OCI-LY3 (cell line): ENCODE data around the gene PDXP.
"Not testable (repeated sequence)": the region's sequence is repeated elsewhere in the genome, so short reads cannot be mapped to it uniquely, and the experiment has no call there.

Experiments
- H2AFZ ChIP-seq: fragments of 200-600, 300-600 bp; shearing (Covaris generic); 2 replicates; pipeline ENCODE4 v1.6.0; 2014; ENCODE audit warnings: antibody characterized with exemption, low read depth, low read length
- H3K27ac ChIP-seq: fragments of 200-600, 300-600 bp; sonication (generic); 2 replicates; pipeline ENCODE4 v1.5.1; 2014; ENCODE audit warnings: mild to moderate bottlenecking, low read length, moderate library complexity, mixed read lengths
- H3K27me3 ChIP-seq: fragments of 200-600, 300-600 bp; sonication (generic); 2 replicates; pipeline ENCODE4 v1.6.1; 2014; ENCODE audit warnings: low read depth, low read length, mixed read lengths
- H3K36me3 ChIP-seq: fragments of 200-600, 300-600 bp; sonication (generic); replicated peaks from 2 replicates; pipeline ENCODE3; 2014; ENCODE audit warnings: low read depth, low read length, mixed read lengths
- H3K4me1 ChIP-seq: fragments of 300-600, 200-600 bp; sonication (generic); 2 replicates; pipeline ENCODE4 v1.6.1; 2014; ENCODE audit warnings: low read length, mixed read lengths
- H3K4me2 ChIP-seq: fragments of 200-600, 300-600 bp; sonication (generic); 2 replicates; pipeline ENCODE4 v1.6.1; 2014; ENCODE audit warnings: low read length, mixed read lengths
- H3K4me3 ChIP-seq: fragments of 300-600, 200-600 bp; sonication (generic); 2 replicates; pipeline ENCODE4 v1.5.1; 2014; ENCODE audit warnings: antibody characterized with exemption, mild to moderate bottlenecking, low read length, moderate library complexity
- H3K79me2 ChIP-seq: fragments of 300-600, 200-600 bp; shearing (Covaris generic); 2 replicates; pipeline ENCODE4 v1.6.1; 2014; ENCODE audit warnings: mild to moderate bottlenecking, low read length, mixed read lengths
- H3K9ac ChIP-seq: fragments of 300-600, 200-600 bp; shearing (Covaris generic); 2 replicates; pipeline ENCODE4 v1.6.0; 2014; ENCODE audit warnings: mild to moderate bottlenecking, low read length, moderate library complexity
- H3K9me3 ChIP-seq: fragments of 200-600, 300-600 bp; shearing (Covaris generic); 2 replicates; pipeline ENCODE4 v1.6.1; 2014; ENCODE audit warnings: low read length, mixed read lengths; ENCODE audit not compliant: insufficient read depth
- H4K20me1 ChIP-seq: fragments of 200-600, 300-600 bp; sonication (generic); 2 replicates; pipeline ENCODE4 v1.6.1; 2016; ENCODE audit warnings: low read length, mixed read lengths; ENCODE audit not compliant: insufficient read depth
- CTCF ChIP-seq: fragments of 200-600, 300-600 bp; sonication (generic); IDR thresholded peaks from 2 replicates; pipeline ENCODE4 v1.5.1; 2014; ENCODE audit warnings: antibody characterized with exemption, low read length, low read depth
- EZH2phosphoT487 ChIP-seq: fragments of 200-600 bp; shearing (Covaris generic); IDR thresholded peaks from 2 replicates; pipeline ENCODE4 v1.6.1; 2018; ENCODE audit warnings: antibody characterized with exemption, mixed run types, low read depth

PDXP gene

DNA sequence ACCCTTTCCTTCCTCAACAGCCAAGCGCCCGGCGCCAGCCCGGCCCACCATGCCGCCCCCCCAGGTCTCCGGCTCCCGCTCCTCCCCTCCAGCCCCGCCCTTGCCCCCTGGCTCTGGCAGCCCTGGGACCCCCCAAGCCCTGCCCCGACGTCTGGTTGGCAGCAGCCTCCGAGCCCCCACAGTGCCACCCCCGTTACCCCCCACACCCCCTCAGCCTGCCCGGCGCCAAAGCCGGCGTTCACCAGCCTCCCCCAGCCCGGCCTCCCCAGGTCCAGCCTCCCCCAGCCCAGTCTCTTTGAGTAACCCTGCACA lies 3.3 kb upstream of the PDXP start:
- Histone ChIP-seq H3K9ac (no peak overlapping the region), H3K4me1 (peaks cover 13% of the 10 kb centered on the region), H3K4me2 (no peak overlapping the region), H4K20me1 (peaks cover 9% of the 10 kb centered on the region), H3K27me3 (no peaks in the 10 kb centered on the region), H3K27ac (no peak overlapping the region), H3K4me3 (no peak overlapping the region), H3K79me2 (peaks cover 17% of the 10 kb centered on the region), H2AFZ (no peak overlapping the region), H3K9me3 (no peaks in the 10 kb centered on the region), H3K36me3 (peaks cover 27% of the 10 kb centered on the region)
- TF ChIP-seq CTCF: no peak
- TF ChIP-seq EZH2phosphoT487: no peak

DNA sequence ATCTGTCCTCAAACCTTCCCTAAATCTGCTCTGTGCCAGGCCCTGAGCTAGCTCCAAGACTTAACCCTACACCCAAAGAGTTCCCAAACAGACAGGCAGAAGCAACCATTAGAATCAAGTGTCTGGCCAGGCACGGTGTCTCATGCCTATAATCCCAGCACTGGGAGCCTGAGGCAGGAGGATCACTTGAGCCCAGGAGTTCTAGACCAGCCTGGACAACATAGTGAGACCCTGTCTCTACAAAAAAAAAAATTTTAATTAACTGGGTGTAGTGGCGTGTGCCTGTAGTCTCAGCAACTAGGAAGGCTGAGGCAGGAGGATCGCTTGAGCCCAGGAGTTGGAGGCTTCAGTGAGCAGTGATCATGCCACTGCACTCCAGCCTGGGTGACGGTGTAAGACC lies 1.9 kb upstream of the PDXP start:
- not testable (repeated sequence) for H3K9ac ChIP-seq, H3K9me3 ChIP-seq, H2AFZ ChIP-seq, H3K4me2 ChIP-seq, H3K27me3 ChIP-seq, H3K27ac ChIP-seq, H3K4me3 ChIP-seq
- peaks cover 28% of the 10 kb centered on the region for H3K36me3 ChIP-seq
- H4K20me1 ChIP-seq: peaks cover 23% of the 10 kb centered on the region
- peaks cover 30% of the 10 kb centered on the region for H3K79me2 ChIP-seq
- peaks cover 26% of the 10 kb centered on the region for H3K4me1 ChIP-seq

- H4K20me1 ChIP-seq: peaks cover 31% of the 10 kb centered on the region
- H3K27ac ChIP-seq: peak overlapping the region; percentile 65
- peaks cover 34% of the 10 kb centered on the region for H3K4me1 ChIP-seq
- no peaks in the 10 kb centered on the region for H3K9me3 ChIP-seq
- peak overlapping the region; percentile 90 for H3K4me3 ChIP-seq
- H3K27me3 ChIP-seq: no peaks in the 10 kb centered on the region
- H3K36me3 ChIP-seq: peaks cover 30% of the 10 kb centered on the region
- peaks cover 41% of the 10 kb centered on the region for H3K79me2 ChIP-seq
- H3K9ac ChIP-seq: peak overlapping the region; percentile 73
- H2AFZ ChIP-seq: peak overlapping the region; percentile 76
- no peak for TF ChIP-seq EZH2phosphoT487
- TF ChIP-seq CTCF: no peak
- peak overlapping the region; percentile 91 for H3K4me2 ChIP-seq
Observed at GRCh38 chr22:37657590-37658132, 862 bp upstream of the PDXP start.

- no peaks in the 10 kb centered on the region for H3K9me3 ChIP-seq
- peak overlapping the region; percentile 88 for H3K9ac ChIP-seq
- H4K20me1 ChIP-seq: peaks cover 31% of the 10 kb centered on the region
- TF ChIP-seq EZH2phosphoT487: no peak
- no peak for TF ChIP-seq CTCF
- no peaks in the 10 kb centered on the region for H3K27me3 ChIP-seq
- H3K4me3 ChIP-seq: peak overlapping the region; percentile 90
- H3K4me2 ChIP-seq: peak overlapping the region; percentile 97
- peak overlapping the region; percentile 41 for H3K27ac ChIP-seq
- peaks cover 34% of the 10 kb centered on the region for H3K4me1 ChIP-seq
- peaks cover 23% of the 10 kb centered on the region for H3K36me3 ChIP-seq
- no peak overlapping the region for H2AFZ ChIP-seq
- H3K79me2 ChIP-seq: peaks cover 55% of the 10 kb centered on the region
Observed at GRCh38 chr22:37659066-37659896, 758 bp downstream of the PDXP start.
